HAP-1 (cell line): ENCODE results near the gene KRTAP20-2.

Experiments
- DNase-seq, 2 experiments: peaks; one replicate each; pipeline ENCODE4 v3.0.0-alpha.2; 2016 to 2020; ENCODE audit warnings: low spot score in 2 of 2
- H3K27me3 ChIP-seq: fragments of 250-450 bp; sonication (Bioruptor Pico); 2 replicates; pipeline ENCODE4 v1.5.1; 2020; ENCODE audit warnings: low read depth, mild to moderate bottlenecking, moderate library complexity
- H3K36me3 ChIP-seq: fragments of 250-450 bp; sonication (Bioruptor Pico); replicated peaks from 2 replicates; pipeline ENCODE4 v1.5.1; 2020; ENCODE audit warnings: mild to moderate bottlenecking
- H3K4me1 ChIP-seq: fragments of 250-450 bp; sonication (Bioruptor Pico); 2 replicates; pipeline ENCODE4 v1.5.1; 2020; ENCODE audit warnings: mild to moderate bottlenecking
- H3K4me3 ChIP-seq: fragments of 250-450 bp; sonication (Bioruptor Pico); 2 replicates; pipeline ENCODE4 v1.5.1; 2020; ENCODE audit warnings: mild to moderate bottlenecking, moderate library complexity
- H3K9me3 ChIP-seq: fragments of 250-450 bp; sonication (Bioruptor Pico); 2 replicates; pipeline ENCODE4 v1.5.1; 2020; ENCODE audit warnings: mild to moderate bottlenecking, moderate library complexity
- in situ Hi-C: fragments of 300-500 bp; cut with MboI; formaldehyde crosslinking; loops from 3 replicates; pipeline ENCODE4 v1.14.3; 2020; ENCODE audit warnings: low sequenced_read_pairs, inconsistent platforms, mixed read lengths

The KRTAP20-2 gene

DNA sequence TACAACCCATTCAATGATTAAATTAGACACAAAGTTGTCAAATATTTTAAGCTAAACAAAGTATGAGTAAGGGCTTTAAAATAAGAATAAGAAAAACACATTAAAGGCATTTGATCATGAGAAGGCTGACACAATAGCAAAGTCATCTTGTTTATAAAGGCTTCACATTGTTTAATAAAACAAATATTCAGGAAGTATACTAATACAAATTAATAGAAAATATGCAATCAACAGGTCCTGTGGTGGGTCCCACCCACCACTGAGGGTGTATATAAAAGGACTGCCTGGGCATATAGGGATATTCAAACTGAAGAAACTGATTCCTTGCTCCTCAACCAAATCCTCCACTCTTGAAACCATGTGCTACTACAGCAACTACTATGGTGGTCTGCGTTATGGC lies at the start of gene KRTAP20-2:
TSS of gene KRTAP20-2 (plus strand) at position 301 of the 400 bp plus-strand sequence. CDS start at position 359, 58 bp downstream.
- Histone ChIP-seq H3K9me3 (no peaks in the 10 kb centered on the region), H3K4me1 (no peaks in the 10 kb centered on the region), H3K36me3 (no peaks in the 10 kb centered on the region), H3K4me3 (no peak within 1 kb of the TSS), H3K27me3 (no peaks in the 10 kb centered on the region)
- in situ Hi-C loops: no loop called here
- no peak for DNase-seq

DNA sequence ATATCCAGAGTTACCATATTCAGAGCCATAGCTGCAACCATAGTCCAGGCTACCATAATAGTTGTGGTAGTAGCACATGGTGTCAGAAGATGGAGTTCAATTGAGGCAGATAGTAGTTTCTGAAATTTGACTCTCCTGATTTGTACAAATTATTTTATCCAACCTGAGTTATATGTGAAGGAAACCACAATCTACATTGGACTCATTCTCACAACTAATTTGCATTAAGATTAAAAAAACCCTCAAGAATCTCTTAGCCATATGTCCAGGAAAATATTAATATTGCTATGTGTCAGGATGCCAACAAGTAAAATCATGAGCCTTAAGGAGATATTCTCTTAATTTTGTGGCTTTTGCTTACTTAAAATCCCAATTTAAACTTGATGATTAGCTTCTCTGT lies 44.7 kb upstream of the KRTAP20-2 start, which contains the start of gene KRTAP22-2:
TSS of gene KRTAP22-2 (minus strand) at position 101 of the 400 bp plus-strand sequence.
- DNase-seq: no peak
- H3K4me1 ChIP-seq: no peaks in the 10 kb centered on the region
- H3K27me3 ChIP-seq: no peaks in the 10 kb centered on the region
- H3K36me3 ChIP-seq: no peaks in the 10 kb centered on the region
- in situ Hi-C loops: no loop called here
- H3K9me3 ChIP-seq: 0 out of 2 replicates have a peak, but pooled peaks cover 2% of the 10 kb centered on the region
- H3K4me3 ChIP-seq: no peak within 1 kb of the TSS

DNA sequence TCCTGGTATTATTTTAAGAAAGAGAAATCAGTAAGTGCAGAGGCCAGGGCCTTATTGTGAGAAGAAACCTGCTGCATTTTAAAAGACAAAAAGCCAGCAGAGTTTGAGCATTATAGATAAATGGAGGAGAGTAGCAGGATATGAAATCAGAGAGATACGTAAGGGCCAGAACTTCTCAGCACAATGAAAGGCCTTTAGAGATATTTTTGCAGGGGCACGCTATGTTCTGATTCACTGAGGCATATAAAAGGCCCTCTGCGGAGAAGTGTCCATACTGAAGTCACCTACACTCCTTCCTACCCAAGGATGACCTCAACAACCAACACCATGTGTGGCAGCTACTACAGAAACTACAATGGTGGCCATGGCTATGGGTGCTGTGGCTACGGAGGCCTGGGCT lies 42.9 kb upstream of the KRTAP20-2 start, which contains the start of gene KRTAP6-3:
TSS of gene KRTAP6-3 (plus strand) at position 301 of the 400 bp plus-strand sequence. CDS start at position 307, 6 bp downstream.
- H3K27me3 ChIP-seq: no peaks in the 10 kb centered on the region
- in situ Hi-C loops: no loop called here
- no peaks in the 10 kb centered on the region for H3K4me1 ChIP-seq
- H3K36me3 ChIP-seq: no peaks in the 10 kb centered on the region
- no peaks in the 10 kb centered on the region for H3K9me3 ChIP-seq
- DNase-seq: no peak
- H3K4me3 ChIP-seq: no peak within 1 kb of the TSS

DNA sequence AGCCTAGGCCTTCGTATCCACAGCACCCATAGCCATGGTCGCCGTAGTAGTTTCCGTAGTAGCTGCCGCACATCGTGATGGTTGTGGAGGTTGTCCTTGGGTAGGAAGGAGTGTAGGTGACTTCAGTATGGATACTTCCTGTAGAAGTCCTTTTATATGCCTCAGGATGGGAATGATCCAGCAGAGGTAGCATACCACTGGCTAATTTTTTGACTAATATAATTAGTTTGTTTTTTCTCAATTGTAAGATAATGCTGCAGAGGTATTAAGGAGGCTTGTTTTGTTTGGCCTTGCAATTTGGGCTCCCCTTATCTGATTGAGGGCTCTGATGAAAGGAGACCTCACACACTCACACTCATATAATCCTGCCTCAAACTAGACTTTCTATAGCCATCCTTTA lies 36.2 kb upstream of the KRTAP20-2 start, which contains the start of gene KRTAP6-2:
TSS of gene KRTAP6-2 (minus strand) at position 101 of the 400 bp plus-strand sequence. CDS start at position 73, 28 bp downstream.
- DNase-seq: no peak
- H3K4me3 ChIP-seq: no peak within 1 kb of the TSS
- in situ Hi-C loops: no loop called here

DNA sequence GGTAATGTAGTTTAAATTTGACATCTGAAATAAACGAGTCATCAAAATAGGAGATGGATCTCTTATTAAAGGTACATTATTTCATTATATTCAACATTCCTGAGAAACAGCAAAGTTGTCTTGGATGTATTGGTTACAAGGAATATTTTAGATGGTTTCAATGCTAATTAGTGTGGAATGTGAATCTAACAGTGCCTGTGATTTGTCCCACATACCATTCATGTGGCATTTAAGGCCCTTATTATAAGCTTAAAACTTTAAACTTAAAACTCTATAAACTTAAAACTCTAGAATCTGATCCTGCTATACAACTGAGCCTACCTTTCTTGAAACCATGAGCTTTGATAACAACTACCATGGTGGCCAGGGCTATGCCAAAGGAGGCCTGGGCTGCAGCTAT lies 34.2 kb upstream of the KRTAP20-2 start, which contains the start of gene KRTAP22-1:
TSS of gene KRTAP22-1 (plus strand) at position 301 of the 400 bp plus-strand sequence.
- in situ Hi-C loops: no loop called here
- Histone ChIP-seq H3K27me3 (no peaks in the 10 kb centered on the region), H3K4me3 (no peak within 1 kb of the TSS), H3K9me3 (peaks cover 4% of the 10 kb centered on the region; the same call in 1 of the 2 replicates), H3K4me1 (no peaks in the 10 kb centered on the region), H3K36me3 (no peaks in the 10 kb centered on the region)
- no peak for DNase-seq

More for the DNA sequence above, 36.2 kb upstream of the KRTAP20-2 start, which contains the start of gene KRTAP6-2:
- Histone ChIP-seq H3K27me3 (no peaks in the 10 kb centered on the region), H3K9me3 (peaks cover 4% of the 10 kb centered on the region; the same call in 1 of the 2 replicates), H3K4me1 (no peaks in the 10 kb centered on the region), H3K36me3 (no peaks in the 10 kb centered on the region)

DNA sequence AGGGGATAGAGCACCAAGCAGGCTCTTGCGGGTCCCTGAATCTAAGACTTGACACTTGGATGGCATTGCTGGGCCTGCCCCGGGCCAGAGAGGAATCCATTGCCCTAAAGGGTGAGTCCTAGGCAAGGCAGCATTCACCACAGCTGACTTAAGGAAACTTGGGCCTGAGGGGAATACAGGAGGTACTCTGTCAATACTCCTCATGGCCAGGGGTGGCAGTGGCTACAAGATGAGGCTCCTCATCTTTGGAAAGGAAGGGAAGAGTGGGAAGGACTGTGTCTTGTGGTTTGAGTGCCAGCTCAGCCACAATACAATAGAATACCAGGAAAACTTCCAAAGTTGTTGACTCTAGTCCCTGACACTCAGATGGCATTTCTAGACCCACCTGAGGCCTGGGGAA lies 29.0 kb upstream of the KRTAP20-2 start:
- H3K36me3 ChIP-seq: no peaks in the 10 kb centered on the region
- H3K4me1 ChIP-seq: no peaks in the 10 kb centered on the region
- H3K27me3 ChIP-seq: no peaks in the 10 kb centered on the region
- no peak for DNase-seq
- no peak overlapping the region for H3K4me3 ChIP-seq
- peaks cover 4% of the 10 kb centered on the region; the same call in 1 of the 2 replicates for H3K9me3 ChIP-seq
- in situ Hi-C loops: no loop called here

DNA sequence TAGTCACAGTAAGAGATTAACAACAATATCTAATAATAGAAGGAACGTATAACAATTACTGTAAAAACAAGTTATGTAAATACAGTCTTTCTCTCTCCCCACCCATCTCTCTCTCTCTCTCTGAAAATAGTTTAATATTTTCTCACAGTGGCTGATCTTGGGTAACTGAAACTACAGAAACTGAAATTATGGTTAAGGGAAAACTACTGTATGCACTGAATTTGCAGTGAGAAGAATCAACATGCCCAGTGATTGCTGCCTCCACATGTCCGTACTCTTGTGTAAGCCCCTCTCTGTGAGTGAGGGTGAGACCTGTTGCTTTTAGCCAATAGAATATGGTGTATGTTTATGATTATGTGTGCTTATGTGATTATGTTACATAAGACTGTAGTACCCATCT lies 22.9 kb upstream of the KRTAP20-2 start:
- Histone ChIP-seq H3K4me1 (no peaks in the 10 kb centered on the region), H3K4me3 (no peak overlapping the region), H3K36me3 (no peaks in the 10 kb centered on the region), H3K9me3 (no peaks in the 10 kb centered on the region), H3K27me3 (no peaks in the 10 kb centered on the region)
- in situ Hi-C loops: no loop called here
- DNase-seq: no peak

DNA sequence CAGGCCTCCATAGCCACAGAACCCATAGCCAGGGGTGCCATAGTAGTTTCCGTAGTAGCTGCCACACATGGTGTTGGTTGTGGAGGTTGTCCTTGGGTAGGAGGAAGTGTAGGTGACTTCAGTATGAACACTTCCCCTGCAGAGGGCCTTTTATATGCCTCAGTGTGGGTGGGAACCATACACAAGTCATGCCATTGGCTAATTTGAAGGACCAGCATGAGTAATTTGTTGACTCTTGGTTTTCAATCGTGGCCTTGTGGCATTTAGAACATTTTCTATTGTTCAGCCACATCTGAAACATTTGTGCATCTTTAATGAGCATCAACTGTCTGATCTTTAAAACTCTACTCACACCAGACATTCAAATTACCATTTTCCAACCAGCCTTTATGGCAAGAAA lies 21.2 kb upstream of the KRTAP20-2 start, which contains the start of gene KRTAP6-1:
TSS of gene KRTAP6-1 (minus strand) at position 95 of the 400 bp plus-strand sequence. CDS start at position 69, 26 bp downstream.
- in situ Hi-C loops: no loop called here
- no peak within 1 kb of the TSS for H3K4me3 ChIP-seq
- H3K36me3 ChIP-seq: no peaks in the 10 kb centered on the region
- no peaks in the 10 kb centered on the region for H3K9me3 ChIP-seq
- H3K27me3 ChIP-seq: no peaks in the 10 kb centered on the region
- H3K4me1 ChIP-seq: no peaks in the 10 kb centered on the region
- no peak for DNase-seq

DNA sequence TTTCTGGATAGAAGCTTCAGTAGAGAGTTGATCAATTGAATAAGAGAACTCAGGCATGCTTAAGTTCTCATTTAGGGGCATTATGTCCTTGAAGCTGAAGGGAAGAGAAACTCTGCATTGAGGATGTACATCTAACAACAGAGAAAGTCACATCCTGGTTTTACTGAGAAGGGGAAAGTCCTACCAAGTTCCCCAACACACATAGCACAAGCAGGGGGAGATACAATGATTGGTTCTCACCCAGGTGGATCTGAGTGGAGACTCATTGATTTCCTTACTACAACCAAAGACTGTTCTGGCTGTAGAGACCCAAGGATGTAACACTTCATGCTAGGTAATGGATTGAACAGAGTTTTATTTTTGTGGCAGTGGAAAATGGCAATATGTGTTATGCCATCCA lies 19.8 kb upstream of the KRTAP20-2 start:
- Histone ChIP-seq H3K27me3 (no peaks in the 10 kb centered on the region), H3K4me3 (no peak overlapping the region), H3K9me3 (no peaks in the 10 kb centered on the region), H3K36me3 (no peaks in the 10 kb centered on the region), H3K4me1 (no peaks in the 10 kb centered on the region)
- in situ Hi-C loops: no loop called here
- DNase-seq: no peak

DNA sequence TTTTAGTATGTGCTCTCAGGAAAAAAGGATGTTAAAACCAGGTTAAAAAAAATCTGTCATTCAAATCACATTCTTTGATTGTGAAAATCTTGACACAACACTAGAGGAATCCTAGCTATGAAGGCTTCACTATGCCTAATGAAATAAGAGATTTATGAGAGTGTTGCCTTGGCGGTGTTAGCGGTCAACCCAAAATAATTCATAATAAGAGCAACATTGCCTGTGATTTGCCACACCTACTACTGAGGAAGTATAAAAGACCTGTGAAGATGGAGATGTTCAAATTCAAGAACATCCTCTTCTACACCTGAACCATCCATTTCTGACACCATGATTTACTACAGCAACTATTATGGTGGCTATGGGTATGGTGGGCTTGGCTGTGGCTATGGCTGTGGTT lies 18.9 kb upstream of the KRTAP20-2 start, which contains the start of gene KRTAP20-1:
TSS of gene KRTAP20-1 (plus strand) at position 301 of the 400 bp plus-strand sequence. CDS start at position 331, 30 bp downstream.
- in situ Hi-C loops: no loop called here
- no peaks in the 10 kb centered on the region for H3K27me3 ChIP-seq
- DNase-seq: no peak
- no peaks in the 10 kb centered on the region for H3K4me1 ChIP-seq
- H3K4me3 ChIP-seq: no peak within 1 kb of the TSS
- H3K36me3 ChIP-seq: no peaks in the 10 kb centered on the region
- no peaks in the 10 kb centered on the region for H3K9me3 ChIP-seq

DNA sequence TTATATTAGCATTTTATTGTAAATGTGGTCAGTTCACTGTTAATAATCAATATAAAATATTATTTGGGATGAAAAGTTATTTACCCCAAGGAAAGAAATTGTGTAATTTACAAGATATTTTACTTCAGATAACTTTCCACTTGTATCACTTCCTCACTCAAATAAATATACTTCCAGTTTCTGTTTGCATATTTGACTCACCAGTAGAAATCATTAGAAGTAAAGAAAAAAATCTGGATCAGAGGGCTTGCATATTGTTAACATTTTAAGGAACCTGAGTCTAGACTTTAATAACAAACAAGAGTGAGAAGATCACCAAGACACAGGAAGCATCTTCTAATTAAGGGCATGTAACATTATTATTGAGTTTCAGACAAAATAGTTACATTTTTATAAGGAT lies 14.9 kb upstream of the KRTAP20-2 start:
- Histone ChIP-seq H3K4me3 (no peak overlapping the region), H3K9me3 (no peaks in the 10 kb centered on the region; the same call in 1 of the 2 replicates), H3K4me1 (no peaks in the 10 kb centered on the region), H3K27me3 (no peaks in the 10 kb centered on the region), H3K36me3 (no peaks in the 10 kb centered on the region)
- DNase-seq: no peak
- in situ Hi-C loops: no loop called here

DNA sequence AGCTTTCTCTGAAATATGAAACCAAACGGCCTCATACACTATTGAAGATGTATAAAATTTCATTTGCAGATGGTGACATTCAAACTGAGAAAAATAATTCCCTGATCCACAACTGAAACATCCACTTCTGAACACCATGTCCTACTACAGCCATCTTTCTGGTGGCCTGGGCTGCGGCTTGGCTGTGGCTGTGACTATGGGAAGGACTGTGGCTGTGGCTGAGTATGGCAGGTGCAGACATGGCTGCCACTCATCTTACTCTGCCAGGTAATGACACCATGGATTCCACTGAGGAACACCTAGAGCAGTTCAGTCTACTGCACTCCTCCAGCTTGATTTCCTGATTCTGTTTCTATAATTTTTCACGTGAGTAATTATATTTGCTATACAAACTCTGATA lies 14.5 kb upstream of the KRTAP20-2 start, which contains the start of gene KRTAP20-4:
TSS of gene KRTAP20-4 (plus strand) at position 106 of the 400 bp plus-strand sequence.
- DNase-seq: no peak
- in situ Hi-C loops: no loop called here
- no peaks in the 10 kb centered on the region for H3K36me3 ChIP-seq

DNA sequence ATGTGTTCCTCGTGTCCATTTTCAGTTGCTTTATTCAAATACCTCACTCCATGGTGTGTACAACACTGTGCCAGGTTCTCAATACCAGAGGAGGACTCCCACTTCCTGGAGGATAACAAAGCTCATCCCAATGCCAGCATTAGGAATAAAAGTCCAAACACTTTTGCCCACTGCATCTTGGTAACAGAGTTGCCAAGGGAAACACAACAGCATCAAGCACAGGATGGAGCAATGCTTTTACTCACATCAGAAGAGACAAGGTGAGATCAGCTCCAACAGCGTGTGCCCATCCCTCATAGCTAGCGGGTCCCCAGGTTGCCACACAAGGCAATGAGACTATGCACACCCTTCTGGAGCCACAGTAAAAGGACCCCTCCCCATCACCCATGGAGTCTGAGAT lies 11.6 kb upstream of the KRTAP20-2 start:
- Histone ChIP-seq H3K4me1 (no peaks in the 10 kb centered on the region), H3K36me3 (no peaks in the 10 kb centered on the region), H3K9me3 (no peaks in the 10 kb centered on the region; the same call in 1 of the 2 replicates), H3K27me3 (no peaks in the 10 kb centered on the region), H3K4me3 (no peak overlapping the region)
- in situ Hi-C loops: no loop called here
- DNase-seq: no peak

More for the DNA sequence above, 14.5 kb upstream of the KRTAP20-2 start, which contains the start of gene KRTAP20-4:
- Histone ChIP-seq H3K27me3 (no peaks in the 10 kb centered on the region), H3K4me1 (no peaks in the 10 kb centered on the region), H3K9me3 (no peaks in the 10 kb centered on the region; the same call in 1 of the 2 replicates), H3K4me3 (no peak within 1 kb of the TSS)

DNA sequence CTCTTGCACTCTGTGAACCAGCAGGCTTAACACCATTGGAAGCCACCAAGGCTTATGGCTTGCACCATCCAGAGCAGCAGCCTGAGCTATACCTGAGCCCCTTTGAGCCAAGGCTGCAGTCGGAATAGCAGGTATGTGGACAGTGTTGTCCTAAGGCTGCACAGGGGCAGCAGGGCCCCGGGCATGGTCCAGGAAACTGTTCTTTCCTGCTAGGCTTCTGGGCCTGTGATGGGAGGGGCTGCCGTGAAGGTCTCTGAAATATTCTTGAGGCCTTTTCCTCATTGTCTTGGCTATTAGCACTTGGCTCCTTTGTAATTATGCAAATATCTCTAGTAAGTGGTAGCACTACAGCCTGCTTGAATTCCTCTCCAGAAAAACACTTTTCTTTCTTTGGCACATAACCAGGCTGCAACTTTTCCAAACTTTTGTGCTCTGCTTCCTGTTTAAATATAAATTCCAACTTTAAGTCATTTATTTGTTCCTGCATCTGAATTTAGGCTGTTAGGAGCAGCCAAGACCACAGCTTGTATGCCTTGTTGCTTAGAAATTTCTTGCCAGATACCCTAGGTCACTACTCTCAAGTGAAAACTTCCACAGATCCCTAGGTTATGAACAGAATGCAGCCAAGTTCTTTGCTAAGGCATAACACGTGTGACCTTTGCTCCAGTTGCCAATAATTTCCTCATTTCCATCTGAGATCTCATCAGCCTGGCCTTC lies 9.4 kb upstream of the KRTAP20-2 start:
- Histone ChIP-seq H3K4me3 (no peak overlapping the region), H3K36me3 (no peaks in the 10 kb centered on the region), H3K4me1 (no peaks in the 10 kb centered on the region), H3K9me3 (no peaks in the 10 kb centered on the region; the same call in 1 of the 2 replicates), H3K27me3 (no peaks in the 10 kb centered on the region)
- no peak for DNase-seq
- in situ Hi-C loops: no loop called here
